HG03103 (cell line): Measurements from ENCODE around the gene MLLT10.
"Not testable (repeated sequence)": the region's sequence is repeated elsewhere in the genome, so short reads cannot be mapped to it uniquely, and the experiment has no call there.

Source experiments
- ATAC-seq: cut with Tn5 transposase; IDR thresholded peaks from one replicate; pipeline ENCODE4 v1.9.1; 2021; ENCODE audit warnings: low read depth; ENCODE audit not compliant: unreplicated experiment

MLLT10 gene

GRCh38 chr10:21526188-21526859 is 7.7 kb upstream of the MLLT10 start:
- peak; percentile 28 for ATAC-seq

GRCh38 chr10:21526860-21527597 is 7.0 kb upstream of the MLLT10 start:
- ATAC-seq = no peak

GRCh38 chr10:21527598-21528235 is 6.3 kb upstream of the MLLT10 start:
- no peak for ATAC-seq

DNA sequence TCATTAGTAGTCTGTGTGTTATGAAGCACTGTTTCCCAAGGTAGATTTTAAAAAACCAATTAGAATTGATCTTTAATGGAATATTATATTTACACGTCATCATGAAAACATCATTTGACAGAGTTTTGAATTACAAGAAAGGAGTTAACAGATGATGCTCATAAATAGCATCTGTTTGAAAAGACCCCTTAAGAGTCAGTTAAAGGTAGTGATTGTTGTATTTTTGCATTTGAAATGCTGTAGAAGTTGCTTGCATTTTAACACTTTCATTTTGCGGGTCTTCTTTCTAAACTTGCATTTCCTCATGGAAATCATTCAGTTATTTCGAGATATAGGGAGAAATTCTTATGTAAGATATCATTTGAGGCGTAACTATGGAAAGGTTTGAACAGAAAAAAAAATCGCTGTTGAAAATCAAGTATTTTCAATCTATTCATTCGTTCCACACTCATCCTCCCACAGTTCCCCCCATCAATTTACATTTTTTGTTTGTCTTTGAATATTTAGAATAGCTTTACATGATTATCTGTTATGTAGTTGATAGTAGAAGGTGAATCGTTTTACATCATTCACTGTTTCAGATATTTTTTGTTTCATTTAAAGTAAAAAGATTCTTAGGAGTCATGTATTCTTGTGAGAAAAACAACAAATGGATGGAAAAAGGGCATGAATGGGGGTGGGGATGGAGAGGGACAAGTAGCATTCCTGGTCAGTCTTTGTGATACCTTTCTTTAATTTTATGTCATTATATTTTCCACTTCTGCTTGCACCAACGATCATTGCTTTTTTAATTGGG is 5.6 kb upstream of the MLLT10 start:
- no peak for ATAC-seq

- ATAC-seq = no peak
Measured at GRCh38 chr10:21529032-21529910, 4.8 kb upstream of the MLLT10 start.

DNA sequence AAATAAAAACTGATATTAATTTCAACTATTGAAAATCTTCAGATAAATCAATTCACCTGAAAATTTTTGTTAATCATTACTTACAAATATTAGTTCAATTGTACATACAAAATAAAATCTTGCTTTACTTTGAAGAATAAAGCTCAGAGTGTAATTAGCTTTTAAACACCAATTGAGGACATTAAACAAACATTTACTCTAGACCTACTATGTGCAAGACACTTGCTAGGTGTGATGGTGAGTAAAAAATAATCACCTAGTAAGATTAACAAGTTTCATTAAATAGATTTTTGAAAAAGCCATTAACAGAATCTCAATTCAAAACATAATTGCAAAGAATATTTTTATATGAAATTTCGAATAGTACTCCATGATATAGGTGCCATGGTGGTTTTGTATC is 3.9 kb upstream of the MLLT10 start:
- ATAC-seq = no peak

DNA sequence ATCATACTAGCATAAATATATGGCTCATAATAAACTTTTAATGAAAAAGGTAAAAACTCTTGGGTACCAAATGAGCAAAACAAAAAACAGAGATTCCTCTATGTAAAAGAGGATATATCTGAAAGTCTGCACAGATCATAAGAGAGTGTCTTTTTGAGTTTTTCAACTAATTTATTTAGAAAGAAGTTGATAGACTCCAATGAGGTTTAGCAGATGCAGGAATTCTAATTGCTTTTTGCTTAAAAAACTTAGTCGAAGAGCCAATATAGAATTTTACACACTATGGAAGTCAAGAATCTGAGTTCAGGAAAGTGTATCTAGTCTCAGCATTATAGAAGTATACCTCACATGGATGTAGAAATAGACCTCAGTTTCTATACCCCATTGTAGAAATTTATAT is 3.4 kb upstream of the MLLT10 start:
- ATAC-seq = no peak

DNA sequence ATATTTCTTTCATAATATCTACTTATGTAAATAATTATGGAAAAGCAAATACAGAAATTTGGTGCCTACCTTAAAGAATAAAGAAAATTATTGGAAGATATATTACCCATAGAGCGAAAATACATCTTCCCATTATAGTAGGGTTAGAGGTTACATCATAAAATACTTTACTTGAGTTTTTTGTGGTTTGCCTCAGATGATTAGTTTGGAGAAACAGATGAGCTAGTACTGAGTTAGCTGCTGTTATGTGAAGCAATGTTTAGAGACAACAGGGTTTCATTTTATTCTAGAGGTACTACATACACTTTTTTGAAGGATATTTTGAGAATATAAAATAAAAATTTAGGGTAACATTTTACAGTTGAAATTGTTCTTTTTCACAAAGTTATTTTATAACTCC is 2.9 kb upstream of the MLLT10 start:
- ATAC-seq = no peak

- ATAC-seq = no peak
Measured at GRCh38 chr10:21532694-21533466, 1.2 kb upstream of the MLLT10 start.

DNA sequence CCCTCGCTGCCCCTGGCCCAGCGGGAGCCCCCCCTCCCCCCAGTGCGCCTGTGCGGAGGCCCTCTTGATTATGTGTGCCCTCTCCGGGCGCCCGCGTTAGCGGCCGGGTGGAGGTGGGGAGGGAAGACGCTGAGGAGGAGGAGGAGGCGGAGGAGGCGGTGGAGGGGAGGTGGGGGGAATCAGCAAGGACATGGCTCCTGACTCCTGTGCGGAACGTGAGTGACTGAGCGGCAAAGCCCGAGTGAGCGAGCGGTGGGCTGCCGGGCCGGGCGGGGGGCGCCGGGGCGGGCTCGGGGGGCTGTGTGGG is 201 bp downstream of the MLLT10 start:
- ATAC-seq = no peak

DNA sequence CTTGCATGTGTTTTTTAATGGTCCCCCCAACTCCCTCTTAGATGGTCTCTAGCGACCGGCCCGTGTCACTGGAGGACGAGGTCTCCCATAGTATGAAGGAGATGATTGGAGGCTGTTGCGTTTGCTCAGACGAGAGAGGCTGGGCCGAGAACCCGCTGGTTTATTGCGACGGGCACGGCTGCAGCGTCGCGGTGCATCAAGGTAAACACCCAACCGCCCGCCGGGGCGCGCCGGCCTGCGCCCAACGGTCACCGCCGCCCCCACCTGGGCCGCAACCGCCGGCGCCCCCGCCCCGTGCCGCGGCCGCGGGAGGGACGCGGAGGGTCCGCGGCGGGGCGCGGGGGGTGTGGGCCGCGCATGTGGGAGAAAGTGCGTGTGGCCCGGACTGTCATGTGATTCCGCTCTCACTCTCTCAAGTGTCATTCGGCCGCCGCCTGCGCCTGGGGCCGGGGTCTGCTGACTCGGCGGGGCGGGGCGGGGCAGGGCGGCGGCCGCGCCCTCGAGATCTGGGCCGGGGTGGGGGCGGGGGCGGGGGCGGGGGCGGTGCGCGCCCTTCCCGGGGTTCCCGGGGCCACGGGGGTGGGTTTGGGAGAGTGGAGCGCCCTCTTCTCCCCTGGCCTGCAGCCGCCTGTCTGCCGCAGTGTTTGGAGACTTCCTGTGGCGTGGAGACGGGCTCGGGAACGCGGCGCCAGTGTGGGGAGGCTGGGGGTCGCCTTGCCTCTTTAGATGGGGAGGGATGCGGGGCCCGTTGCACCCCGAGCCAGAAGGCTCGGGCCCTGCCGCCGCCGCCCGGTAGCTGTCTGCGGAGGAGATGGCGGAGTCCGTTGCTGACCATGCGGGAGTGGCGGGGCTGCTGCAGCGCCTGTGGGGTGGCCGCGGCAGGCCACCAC is 817 bp downstream of the MLLT10 start:
- no peak for ATAC-seq

DNA sequence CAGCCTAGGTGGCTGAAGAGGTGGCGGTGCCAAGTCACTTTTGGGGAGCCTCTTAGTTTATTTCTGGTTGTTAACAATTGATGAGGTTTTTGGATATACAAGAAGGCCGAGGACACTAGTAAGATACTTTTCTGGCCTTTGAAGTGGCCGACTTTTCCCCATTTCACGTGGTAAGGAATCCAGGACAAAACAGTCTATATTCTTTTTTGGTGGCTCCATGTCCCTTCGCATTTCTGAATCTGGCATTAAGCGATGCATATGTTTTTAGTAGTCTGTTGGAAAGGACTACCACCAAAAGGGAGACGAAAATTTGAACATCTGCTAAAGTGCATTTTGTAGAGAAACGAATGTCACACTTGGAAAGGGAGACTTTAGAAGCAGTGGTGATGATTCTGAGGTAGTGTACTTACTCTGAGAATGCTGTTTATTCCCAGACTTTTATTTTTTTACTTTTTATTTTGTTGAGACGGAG is 1.5 kb downstream of the MLLT10 start:
- ATAC-seq = no peak

GRCh38 chr10:21535976-21536375 is 1.9 kb downstream of the MLLT10 start:
- ATAC-seq = not testable (repeated sequence)

- ATAC-seq = no peak
Measured at GRCh38 chr10:21536874-21537273, 2.8 kb downstream of the MLLT10 start.

DNA sequence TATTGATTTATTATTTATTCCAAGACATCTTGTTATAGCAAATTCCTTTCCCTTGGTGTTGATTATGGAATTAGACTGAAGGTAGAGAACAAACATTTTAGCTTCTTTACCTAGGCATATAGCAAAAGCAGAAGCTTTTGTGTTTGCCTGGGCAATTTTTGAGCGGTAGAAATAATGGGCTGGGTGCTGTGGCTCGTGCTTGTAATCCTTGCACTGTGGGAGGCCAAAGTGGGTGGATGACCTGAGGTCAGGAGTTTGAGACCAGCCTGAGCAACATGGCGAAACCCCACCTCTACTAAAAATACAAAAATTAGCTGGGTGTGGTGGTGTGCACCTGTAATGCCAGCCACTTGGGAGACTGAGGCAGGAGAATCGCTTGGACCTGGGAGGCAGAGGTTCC is 6.7 kb downstream of the MLLT10 start:
- not testable (repeated sequence) for ATAC-seq

- ATAC-seq = no peak
Measured at GRCh38 chr10:21547246-21547645, 13.2 kb downstream of the MLLT10 start.

DNA sequence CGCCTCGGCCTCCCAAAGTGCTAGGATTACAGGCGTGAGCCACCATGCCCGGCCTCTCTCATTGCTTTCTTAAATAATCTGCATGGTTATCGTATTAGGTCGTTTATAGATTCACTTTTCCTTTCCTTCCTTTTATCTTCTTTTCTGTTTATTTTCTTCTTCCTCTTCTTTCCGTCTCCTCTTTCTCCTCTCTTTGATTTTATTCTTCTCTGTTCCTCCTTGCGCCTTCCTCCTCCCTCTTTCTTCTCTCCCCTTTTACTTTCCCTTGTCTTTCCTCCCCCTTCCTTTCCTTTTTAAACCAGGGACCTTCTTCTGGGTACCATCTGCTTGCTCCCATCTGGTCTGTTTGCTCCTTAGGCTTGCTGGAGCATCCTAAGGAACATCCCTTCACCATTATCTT is 18.6 kb downstream of the MLLT10 start:
- no peak for ATAC-seq

DNA sequence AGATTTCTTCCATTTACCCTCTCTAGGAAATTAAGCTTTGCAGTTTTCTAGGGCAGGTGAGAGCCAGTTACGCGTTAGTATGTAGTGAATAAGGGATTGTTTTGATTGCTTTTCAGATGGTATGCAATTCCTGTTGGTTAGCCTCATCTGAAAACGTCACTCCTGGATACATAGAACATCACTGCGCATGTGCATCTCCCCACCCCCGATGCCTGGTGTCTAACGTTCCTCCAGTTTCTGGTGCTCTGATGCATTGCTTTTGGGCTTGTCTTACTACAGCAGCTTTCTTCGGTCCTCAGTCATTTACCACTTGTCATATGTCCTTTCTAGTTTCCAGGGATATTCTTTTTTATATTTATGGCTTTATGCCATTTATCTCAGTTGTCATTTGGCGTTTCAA is 22.5 kb downstream of the MLLT10 start:
- ATAC-seq = no peak
